Right forelimb (tissue), 1 donor: ENCODE results near the gene TIAM2.
A peak's percentile ranks its signal among the peaks of the same experiment; 100 is the strongest.
"Not testable (repeated sequence)": the region's sequence is repeated elsewhere in the genome, so short reads cannot be mapped to it uniquely, and the experiment has no call there.

Source experiments
- DNase-seq: peaks from one replicate; pipeline ENCODE4 v3.0.0-alpha.2; 2018

Gene TIAM2

GRCh38 chr6:154995254-154996015, at the start of gene TIAM2:
TSS of gene TIAM2 (plus strand) at chr6:154995315. CDS start at chr6:155129224, 133,909 bp downstream.
- DNase-seq = peak; percentile 73

DNA sequence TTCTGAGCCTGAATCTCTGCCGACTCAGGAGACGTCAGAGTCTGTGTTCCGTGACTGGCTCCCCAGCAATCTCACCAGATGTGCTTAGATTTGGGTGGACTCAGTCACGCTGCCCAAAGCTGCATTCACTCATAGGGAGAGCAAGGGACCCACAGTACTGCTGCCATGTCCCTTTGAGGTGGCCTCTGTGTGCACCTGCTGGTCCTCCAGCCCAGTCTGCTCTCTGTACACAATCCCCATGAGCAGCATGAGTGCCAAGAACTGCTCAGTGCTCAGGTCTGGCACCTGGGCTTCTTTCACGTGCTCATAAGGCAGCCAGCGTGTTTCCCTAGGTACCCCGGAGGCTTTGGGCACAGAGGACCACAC, 44.2 kb upstream of the TIAM2 start:
- DNase-seq = no peak

DNA sequence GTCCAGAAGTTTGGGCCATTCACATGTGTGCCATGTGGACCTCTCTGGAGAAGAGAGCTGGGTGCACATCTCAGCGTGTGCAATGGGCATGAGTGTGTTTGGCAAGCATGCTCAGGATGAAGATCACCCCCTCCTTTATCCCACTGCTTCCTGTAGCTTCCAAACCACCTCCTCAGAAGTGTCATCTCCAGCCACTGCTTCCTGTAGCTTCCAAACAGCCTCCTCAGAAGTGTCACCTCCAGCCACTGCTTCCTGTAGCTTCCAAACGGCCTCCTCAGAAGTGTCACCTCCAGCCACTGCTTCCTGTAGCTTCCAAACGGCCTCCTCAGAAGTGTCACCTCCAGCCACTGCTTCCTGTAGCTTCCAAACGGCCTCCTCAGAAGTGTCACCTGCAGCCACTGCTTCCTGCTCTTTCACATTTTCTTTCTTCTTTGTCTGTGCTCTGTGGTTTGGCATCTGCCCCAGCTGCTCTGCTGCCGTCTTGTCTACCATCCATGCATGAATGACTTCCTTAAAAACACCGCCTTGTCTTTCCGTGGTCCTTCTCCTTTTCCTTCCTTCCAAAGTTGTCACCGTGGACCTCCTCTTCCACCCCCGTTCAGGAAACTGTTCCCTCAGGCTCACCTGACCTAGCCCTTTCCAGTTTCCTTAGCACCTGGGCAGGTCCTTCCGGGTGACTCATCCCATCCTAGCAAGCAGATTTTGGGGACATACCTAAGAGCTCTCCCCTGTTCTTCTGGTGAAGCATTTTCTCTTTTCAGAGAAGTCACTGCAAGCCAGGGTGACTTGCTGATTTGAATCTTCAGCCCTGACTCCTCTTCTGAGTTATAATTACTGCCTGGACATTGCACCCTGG, 43.5 kb upstream of the TIAM2 start:
- no peak for DNase-seq

DNA sequence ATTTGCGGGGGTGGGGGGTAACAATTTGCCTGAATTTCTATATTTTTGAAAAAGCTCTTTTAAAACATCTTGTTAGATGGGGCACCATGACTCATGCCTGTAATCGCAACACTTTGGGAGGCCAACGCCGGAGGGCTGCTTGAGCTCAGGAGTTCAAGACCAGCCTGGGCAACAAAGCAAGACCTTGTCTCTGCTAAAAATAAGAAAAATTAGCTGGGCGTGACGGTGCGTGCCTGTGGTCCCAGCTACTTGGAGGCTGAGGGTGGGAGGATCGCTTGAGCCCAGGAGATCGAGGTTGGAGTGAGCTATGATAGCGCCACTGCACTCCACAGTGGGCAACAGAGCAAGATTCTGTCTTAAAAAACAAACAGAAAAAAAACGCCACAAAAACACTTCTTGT, 41.5 kb upstream of the TIAM2 start:
- DNase-seq = no peak

DNA sequence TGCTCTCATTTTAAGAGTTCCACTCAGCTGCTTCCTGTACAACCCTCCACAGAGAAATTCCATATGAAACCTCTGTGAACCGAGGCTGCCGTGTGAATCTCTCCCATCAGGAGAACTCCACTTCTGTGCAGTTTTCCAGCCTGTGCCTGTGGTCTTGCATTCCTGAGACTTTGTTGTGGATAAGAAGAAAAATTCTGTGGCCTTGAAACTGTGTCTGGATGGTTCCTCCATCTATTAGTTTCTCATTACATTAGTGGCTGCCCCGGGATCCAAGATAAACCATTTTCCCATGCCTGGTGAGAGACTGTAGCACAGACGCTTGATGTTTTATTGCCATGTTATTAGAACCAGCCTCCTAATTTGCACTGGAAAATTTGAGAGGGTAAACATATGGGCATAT, 40.8 kb upstream of the TIAM2 start:
- no peak for DNase-seq

- DNase-seq = no peak
Measured at GRCh38 chr6:154956771-154957522, 38.2 kb upstream of the TIAM2 start.

GRCh38 chr6:154958469-154958868, 36.6 kb upstream of the TIAM2 start:
- no peak for DNase-seq

DNA sequence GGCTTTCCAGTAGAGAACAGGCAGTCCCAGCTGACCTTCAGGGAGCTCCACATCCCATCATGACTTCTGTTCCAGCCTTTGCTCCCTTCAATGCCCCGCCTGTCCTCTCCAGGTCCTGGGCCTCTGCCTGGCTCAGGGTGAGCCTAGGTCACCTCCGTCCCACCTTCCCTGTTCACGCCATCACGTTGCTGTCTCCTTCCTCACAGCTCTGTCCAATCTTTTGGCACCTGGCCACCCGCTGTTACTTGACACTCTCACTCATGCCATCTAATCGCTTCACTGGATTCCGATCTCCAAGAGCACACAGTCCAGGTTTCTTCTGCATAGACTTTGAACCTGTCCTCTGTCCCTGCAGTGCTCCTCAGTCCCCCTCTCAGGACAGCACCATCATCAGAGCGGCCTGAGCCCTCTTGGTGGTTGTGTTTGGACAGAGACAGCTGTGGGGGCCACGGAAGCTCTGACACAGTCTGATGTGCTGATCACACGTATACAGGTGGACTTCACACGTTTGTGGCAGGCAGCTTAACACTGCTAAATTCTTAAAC, 34.7 kb upstream of the TIAM2 start:
- no peak for DNase-seq

DNA sequence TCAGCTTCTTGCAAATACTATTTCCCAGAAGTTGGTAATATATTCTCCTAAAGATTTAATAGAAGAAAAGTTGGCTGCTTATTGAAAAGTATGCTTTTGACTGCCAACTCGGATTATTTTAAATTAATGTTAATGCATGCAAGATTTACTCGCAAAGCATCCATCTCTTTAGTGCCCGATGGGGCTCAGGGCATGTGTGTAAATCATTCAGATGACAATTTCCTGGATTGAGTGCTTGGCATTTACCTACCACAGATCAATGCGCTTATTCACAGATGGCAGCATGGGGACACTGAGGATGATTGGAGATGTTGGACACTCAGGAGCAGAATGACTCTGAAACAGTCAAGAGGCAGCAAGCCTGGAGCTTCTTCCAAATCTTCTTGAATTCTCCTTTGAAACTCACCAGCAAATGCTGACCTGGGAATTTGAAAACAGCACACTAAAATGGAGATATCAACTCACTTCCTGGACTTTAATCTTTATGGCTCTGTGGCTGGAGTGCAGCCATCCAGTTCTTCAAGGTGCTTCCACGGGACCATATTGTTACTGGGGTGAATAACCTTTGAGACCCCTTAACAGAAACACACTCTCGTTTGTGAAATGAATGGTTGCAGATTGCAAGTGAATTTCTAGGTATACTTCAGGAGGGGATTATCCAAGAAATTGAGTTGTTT, 34.1 kb upstream of the TIAM2 start:
- DNase-seq = no peak

GRCh38 chr6:154962753-154963152, 32.4 kb upstream of the TIAM2 start:
- no peak for DNase-seq

GRCh38 chr6:154966065-154966770, 28.9 kb upstream of the TIAM2 start:
- not testable (repeated sequence) for DNase-seq

GRCh38 chr6:154969796-154970195, 25.3 kb upstream of the TIAM2 start:
- DNase-seq = no peak

- DNase-seq = no peak
Measured at GRCh38 chr6:154974485-154975149, 20.5 kb upstream of the TIAM2 start.

- no peak for DNase-seq
Measured at GRCh38 chr6:154977588-154977987, 17.5 kb upstream of the TIAM2 start.

GRCh38 chr6:154980273-154981078, 14.6 kb upstream of the TIAM2 start:
- DNase-seq = no peak

- DNase-seq = no peak
Measured at GRCh38 chr6:154981079-154981870, 13.8 kb upstream of the TIAM2 start.

- DNase-seq = no peak
Measured at GRCh38 chr6:154984146-154984545, 11.0 kb upstream of the TIAM2 start.

DNA sequence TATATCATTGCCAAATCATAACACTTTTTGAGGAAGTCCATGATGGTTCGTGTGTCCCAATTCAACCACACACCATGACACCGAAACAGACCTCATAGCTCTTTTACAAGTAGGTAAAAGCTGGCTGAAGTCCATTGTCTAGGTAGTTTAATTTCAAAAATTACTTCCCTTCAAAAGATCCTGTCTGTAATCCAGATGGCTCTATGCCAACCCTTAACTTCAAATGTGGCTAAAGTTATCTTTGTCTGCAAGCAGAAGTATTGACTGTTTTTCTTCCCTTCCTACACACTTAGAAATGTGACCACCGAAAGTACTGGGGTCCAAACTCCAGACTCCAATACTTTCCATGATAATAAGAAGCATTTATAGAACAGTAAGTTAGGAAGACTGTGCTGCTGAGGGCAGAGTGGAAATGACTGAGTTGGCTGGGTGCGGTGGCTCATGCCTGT, 8.3 kb upstream of the TIAM2 start:
- DNase-seq = no peak

- DNase-seq = no peak
Measured at GRCh38 chr6:154989448-154989847, 5.7 kb upstream of the TIAM2 start.
